ENCODE data around the gene ST6GALNAC4.

The ST6GALNAC4 gene

DNA sequence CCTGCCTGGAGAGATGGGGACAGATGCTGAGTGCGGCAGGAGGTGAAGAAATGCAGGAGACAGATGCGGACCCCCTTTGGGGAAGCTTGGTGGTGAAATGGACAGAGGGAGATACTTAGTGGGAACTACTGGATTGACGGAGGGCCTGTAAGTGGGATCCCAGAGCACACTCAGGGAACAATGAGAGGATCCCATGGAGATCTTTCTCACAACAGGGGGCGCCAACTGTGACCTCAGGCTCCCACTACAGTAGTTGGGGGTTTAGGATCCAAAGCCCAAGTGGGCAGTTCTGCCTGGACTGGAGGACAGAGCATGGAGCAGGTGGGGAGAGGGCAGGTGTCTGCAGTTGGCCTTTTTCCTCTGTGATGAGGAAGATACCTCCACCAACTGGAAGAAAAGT is 17.4 kb upstream of the ST6GALNAC4 start:
- in situ Hi-C loops (cut with HindIII; ENCODE audit: low sequenced_read_pairs), result loop anchor here (10.0 to 25.0 kb wide), 2 partner anchors 111 to 172 kb away; no protein-coding TSS in a partner anchor

DNA sequence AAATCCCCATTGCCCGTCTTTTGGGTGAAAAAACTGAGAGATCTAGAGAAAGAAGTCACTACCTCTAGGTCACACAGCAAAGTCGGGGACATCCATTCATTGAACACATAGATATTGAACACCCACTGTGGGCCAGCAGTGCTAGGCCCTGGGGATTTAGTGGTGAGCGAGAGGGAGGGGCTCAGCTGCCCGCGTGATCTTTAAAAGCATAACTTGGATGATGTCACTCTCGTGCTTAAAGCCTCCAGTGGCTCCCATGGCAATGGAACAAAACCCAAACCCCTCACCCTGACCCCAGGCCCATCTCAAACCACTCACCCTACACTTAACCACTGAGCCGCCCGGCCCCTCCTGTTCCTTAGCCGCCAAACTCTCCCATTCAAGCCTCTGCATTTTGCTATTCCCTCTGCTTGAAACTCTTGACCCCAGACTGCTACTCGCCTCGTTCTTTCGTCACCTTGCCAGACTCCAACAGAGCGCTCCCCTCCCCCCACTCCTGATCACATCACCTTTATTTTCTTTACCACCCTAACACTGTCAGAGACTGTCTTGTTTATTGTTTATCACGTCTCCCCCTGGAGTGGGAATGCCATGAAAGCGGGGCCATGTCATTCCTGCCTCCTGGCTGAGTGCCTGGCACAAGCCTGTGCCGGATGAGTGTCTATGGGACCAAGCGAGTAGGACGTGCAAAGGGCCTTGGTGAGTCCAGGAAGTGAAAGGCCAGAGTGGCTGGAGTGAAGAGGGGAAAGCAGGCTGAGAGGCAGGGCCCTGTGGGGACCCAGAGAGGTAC is 14.4 kb upstream of the ST6GALNAC4 start:
- in situ Hi-C loops (cut with HindIII; ENCODE audit: low sequenced_read_pairs), result loop anchor here (10.0 to 25.0 kb wide), 2 partner anchors 114 to 169 kb away; no protein-coding TSS in a partner anchor

DNA sequence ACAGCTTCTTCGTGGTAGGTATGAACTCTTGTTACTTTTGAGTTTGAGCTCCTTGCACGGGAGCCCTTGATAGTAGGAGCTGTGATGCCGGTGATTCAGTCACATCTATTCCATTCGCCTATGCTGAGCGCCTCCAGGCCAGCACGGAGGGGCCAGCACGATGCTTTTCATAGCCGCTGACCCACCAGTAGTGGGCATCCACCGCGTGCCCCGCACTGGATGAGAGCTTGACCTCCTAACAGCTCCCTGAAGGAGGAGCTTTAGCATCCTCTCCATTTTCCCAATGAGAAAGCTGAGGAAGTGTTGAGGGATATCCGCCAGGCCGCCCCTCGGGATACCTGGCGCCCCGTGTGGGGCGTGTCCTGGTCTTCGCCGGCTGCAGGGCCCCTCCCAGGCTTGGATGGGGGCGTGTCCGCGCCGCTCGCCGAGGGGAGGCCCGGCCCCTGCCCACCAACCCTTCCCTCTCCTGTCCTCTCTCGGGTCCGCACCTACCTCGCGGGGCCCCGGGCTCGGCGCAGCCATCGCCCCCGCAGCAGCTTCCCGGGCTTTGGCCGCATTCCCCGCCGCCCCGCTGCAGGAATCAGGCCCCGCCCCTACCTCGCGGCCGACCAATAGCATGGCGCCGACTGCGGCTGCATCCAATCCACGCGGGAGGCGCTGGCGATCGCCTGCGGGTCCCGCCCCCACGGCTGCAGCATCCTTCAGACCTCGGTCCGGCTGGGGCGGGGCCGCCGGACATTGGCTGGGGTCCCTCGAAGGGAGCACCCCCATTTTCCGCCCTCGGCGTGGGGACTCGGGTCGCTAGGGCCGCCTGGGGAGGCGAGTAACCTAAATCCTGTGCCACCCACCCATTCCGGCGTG is 13.6 kb upstream of the ST6GALNAC4 start, which contains the start of gene PIP5KL1:
PIP5KL1 (minus strand) TSS at position 547 of the 861 bp plus-strand sequence; CDS start at position 522, 25 bp downstream.
- in situ Hi-C loops (cut with HindIII; ENCODE audit: low sequenced_read_pairs), result loop anchor here (10.0 to 25.0 kb wide), 2 partner anchors 114 to 168 kb away; no protein-coding TSS in a partner anchor

GRCh38 chr9:127929625-127929979 is 12.8 kb upstream of the ST6GALNAC4 start:
- in situ Hi-C loops (cut with HindIII; ENCODE audit: low sequenced_read_pairs), result loop anchor here (25.0 kb wide), 1 partner anchor 167 kb away; no protein-coding TSS in a partner anchor

- in situ Hi-C loops (cut with HindIII; ENCODE audit: low sequenced_read_pairs), result loop anchor here (25.0 kb wide), 1 partner anchor 167 kb away; no protein-coding TSS in a partner anchor
Observed at GRCh38 chr9:127928676-127929624, 12.1 kb upstream of the ST6GALNAC4 start.

DNA sequence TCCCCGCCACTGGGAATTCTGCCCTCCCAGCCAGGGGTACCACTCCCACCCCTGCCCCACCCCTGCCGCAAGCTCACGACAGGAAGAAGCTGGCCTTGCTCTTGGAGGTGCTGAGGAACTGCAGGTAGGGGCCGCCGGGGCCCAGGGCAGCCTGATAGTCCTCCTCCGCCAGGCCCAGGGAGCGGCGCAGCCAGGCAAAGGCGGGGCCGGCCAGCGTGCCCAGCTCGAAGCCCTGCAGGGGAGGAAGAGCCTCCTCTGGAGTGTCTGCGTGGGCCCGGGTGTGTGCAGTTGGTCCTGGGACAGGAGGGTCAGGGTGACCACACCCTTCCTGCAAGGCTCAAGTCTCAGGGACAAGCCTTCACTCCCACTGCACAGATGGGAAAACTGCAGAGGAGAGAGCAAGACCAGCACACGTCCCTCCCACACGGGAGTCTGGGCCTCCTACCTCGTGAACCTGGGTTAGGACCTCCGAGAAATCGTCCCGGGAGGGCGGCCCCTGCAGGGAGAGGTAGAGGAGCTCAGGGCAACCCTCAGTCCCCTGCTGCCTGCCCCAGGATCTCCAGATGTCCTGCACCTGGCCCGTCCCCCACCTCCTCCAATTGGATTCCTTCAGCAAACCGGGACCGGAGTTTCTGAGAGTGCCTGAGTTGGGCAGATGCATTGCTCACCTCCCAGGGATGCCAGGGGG is 11.3 kb upstream of the ST6GALNAC4 start:
- in situ Hi-C loops (cut with HindIII; ENCODE audit: low sequenced_read_pairs), result loop anchor here (25.0 kb wide), 1 partner anchor 166 kb away; no protein-coding TSS in a partner anchor

GRCh38 chr9:127927201-127927987 is 10.6 kb upstream of the ST6GALNAC4 start:
- in situ Hi-C loops (cut with HindIII; ENCODE audit: low sequenced_read_pairs), result loop anchor here (25.0 kb wide), 1 partner anchor 165 kb away; no protein-coding TSS in a partner anchor

DNA sequence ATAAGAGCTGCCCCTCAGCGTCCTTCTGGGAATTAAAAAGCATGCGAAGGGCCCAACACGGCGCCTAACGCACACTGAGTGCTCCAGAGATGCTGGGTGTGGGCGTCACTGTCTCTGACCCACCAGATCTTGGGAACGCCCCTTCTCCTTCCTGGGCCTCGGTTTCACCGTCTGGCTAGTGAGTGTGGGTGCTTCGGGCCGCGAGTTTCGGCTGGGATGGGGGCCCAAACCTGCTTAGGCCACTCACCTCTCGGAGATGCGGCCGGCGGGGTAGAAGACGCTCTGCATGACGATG is 10.0 kb upstream of the ST6GALNAC4 start:
- in situ Hi-C loops (cut with HindIII; ENCODE audit: low sequenced_read_pairs), result loop anchor here (25.0 kb wide), 1 partner anchor 165 kb away; no protein-coding TSS in a partner anchor

GRCh38 chr9:127925959-127926905 is 9.4 kb upstream of the ST6GALNAC4 start:
- in situ Hi-C loops (cut with HindIII; ENCODE audit: low sequenced_read_pairs), result loop anchor here (25.0 kb wide), 1 partner anchor 164 kb away; no protein-coding TSS in a partner anchor

DNA sequence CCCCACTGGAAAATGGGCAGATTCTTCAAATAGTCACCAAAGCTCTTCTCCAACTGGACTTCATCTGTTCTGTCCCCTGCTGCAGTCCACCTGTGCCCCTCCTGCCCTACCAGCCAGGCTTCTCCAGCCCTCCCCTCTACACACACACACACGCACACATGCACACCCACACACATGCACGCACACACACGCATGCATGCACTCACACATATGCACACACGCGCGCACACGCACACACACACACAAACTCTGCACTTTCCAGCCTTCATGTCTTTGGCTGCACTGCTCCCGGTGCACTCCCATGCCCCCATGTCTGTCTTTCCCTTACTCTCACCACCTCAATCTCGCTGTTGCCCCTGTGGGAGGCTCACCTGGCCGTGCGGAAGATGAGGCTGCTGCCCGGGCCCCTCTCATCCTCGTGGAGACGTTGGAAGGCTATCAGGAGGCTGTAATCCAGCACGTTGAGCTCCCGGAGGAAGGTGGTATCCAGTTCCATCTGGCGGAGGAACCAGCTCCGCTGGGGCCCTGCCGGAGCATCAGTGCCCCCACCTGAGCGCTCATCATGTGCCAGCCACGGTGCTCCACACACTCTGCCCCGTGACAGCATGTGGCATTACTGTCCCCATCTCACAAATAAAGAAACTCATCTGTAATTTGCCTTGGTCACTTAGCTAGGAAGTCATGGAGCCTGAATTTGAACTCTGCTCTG is 8.0 kb upstream of the ST6GALNAC4 start:
- in situ Hi-C loops (cut with HindIII; ENCODE audit: low sequenced_read_pairs), result loop anchor here (25.0 kb wide), 1 partner anchor 163 kb away; no protein-coding TSS in a partner anchor

DNA sequence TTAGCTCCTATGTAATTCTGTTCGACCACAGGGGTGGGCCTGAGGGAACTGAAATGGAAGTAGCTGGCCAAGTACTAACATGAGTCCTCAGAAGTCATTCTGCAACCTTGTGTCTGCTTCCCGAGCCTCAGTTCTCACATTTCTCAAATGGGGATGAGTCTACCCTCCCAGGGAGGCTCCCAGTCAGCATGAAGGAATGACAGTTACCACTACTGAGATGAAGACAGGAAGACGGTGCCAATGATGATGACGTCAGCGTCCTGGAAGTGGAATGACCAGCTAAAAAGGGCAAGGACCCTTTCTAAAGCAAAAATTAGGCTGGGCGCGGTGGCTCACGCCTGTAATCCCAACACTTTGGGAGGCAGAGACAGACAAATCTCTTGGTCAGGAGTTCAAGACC is 6.9 kb upstream of the ST6GALNAC4 start:
- in situ Hi-C loops (cut with HindIII; ENCODE audit: low sequenced_read_pairs), result no loop called here

- in situ Hi-C loops (cut with HindIII; ENCODE audit: low sequenced_read_pairs), result no loop called here
Observed at GRCh38 chr9:127923046-127923445, 6.2 kb upstream of the ST6GALNAC4 start.

GRCh38 chr9:127921557-127922120 is 4.8 kb upstream of the ST6GALNAC4 start:
- in situ Hi-C loops (cut with HindIII; ENCODE audit: low sequenced_read_pairs), result no loop called here

DNA sequence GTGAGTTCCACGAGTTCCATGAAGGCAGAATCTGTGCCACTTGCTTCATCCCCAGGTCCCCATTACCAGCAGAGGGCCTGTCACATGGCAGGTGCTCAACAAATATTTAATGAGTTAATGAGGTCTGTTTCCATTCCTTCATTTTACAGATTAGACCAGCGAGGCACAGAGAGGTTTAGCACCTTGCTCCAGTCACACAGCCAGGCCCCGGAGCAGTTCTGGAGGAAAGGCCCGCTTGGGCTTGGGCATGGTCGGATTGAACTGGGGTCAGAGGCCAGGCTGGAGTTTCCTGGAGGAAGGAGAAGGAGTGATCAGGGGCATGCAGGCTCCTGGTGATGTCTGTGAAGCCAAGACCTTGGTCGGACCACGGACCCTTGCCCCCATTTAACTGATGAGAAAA is 4.0 kb upstream of the ST6GALNAC4 start:
- in situ Hi-C loops (cut with HindIII; ENCODE audit: low sequenced_read_pairs), result no loop called here

- in situ Hi-C loops (cut with HindIII; ENCODE audit: low sequenced_read_pairs), result no loop called here
Observed at GRCh38 chr9:127919253-127919815, 2.5 kb upstream of the ST6GALNAC4 start.
